GM18517 (cell line): ENCODE data around the gene CASP10.
"Not testable (repeated sequence)": the region's sequence is repeated elsewhere in the genome, so short reads cannot be mapped to it uniquely, and the experiment has no call there.

Experiments
- ATAC-seq: cut with Tn5 transposase; IDR thresholded peaks from one replicate; pipeline ENCODE4 v1.9.1; 2021; ENCODE audit warnings: mild to moderate bottlenecking, moderate library complexity; ENCODE audit not compliant: unreplicated experiment

Gene CASP10

GRCh38 chr2:201231781-201232466 lies 49.0 kb downstream of the CASP10 start:
- ATAC-seq, result peak; percentile 52

- ATAC-seq, result no peak
These were observed 49.5 kb downstream of the CASP10 start for GRCh38 chr2:201232467-201232815.

- ATAC-seq, result peak; percentile 91
These were observed 50.4 kb downstream of the CASP10 start for GRCh38 chr2:201233192-201233811.

GRCh38 chr2:201233812-201234662 lies 51.1 kb downstream of the CASP10 start:
- ATAC-seq, result peak; percentile 15

GRCh38 chr2:201234663-201235135 lies 51.8 kb downstream of the CASP10 start:
- no peak for ATAC-seq

GRCh38 chr2:201235860-201236811 lies 53.2 kb downstream of the CASP10 start:
- ATAC-seq, result no peak

GRCh38 chr2:201237486-201238123 lies 54.7 kb downstream of the CASP10 start:
- ATAC-seq, result no peak

- ATAC-seq, result not testable (repeated sequence)
These were observed 56.4 kb downstream of the CASP10 start for GRCh38 chr2:201239167-201239935.

GRCh38 chr2:201242571-201243277 lies 59.8 kb downstream of the CASP10 start:
- no peak for ATAC-seq

- ATAC-seq, result no peak
These were observed 61.9 kb downstream of the CASP10 start for GRCh38 chr2:201244829-201245228.

GRCh38 chr2:201246280-201246679 lies 63.3 kb downstream of the CASP10 start:
- ATAC-seq, result no peak

- ATAC-seq, result no peak
These were observed 65.4 kb downstream of the CASP10 start for GRCh38 chr2:201248288-201248844.

- ATAC-seq, result no peak
These were observed 66.9 kb downstream of the CASP10 start for GRCh38 chr2:201249889-201250288.

- ATAC-seq, result no peak
These were observed 67.8 kb downstream of the CASP10 start for GRCh38 chr2:201250741-201251140.

GRCh38 chr2:201254081-201254730 lies 71.3 kb downstream of the CASP10 start:
- ATAC-seq, result no peak

- no peak for ATAC-seq
These were observed 72.6 kb downstream of the CASP10 start for GRCh38 chr2:201255408-201256033.

- no peak for ATAC-seq
These were observed 73.1 kb downstream of the CASP10 start for GRCh38 chr2:201256082-201256481.
